22Rv1 (cell line): ENCODE data around the gene MS4A7.

ENCODE experiments used
- CTCF ChIP-seq: fragments of 450-650 bp; IDR thresholded peaks from 2 replicates; pipeline ENCODE4 v1.5.1; 2017; ENCODE audit warnings: mild to moderate bottlenecking
- ZFX ChIP-seq: fragments of 450-650 bp; IDR thresholded peaks from 2 replicates; pipeline ENCODE4 v1.6.1; 2017; ENCODE audit warnings: antibody characterized with exemption, borderline replicate concordance

DNA sequence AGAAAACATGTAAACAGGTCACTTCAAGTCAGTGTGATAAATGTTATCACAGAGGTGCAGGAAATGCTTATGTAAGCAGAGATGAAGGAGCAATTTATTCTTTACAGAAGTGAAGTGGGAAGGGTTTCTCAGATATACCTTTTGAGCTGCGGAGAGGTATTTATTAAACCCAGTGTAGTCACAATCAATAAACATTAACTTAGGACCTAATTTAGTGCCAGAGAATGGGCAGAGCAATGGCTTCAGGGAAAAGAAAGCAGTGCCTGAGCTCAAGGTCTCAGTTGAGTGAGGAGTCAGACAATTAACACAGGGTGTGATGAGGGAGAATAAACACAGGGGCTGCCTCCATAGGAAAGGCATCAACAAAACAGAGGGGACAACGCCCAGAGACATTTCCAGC lies 52.9 kb downstream of the MS4A7 start:
- TF ChIP-seq CTCF (no peak), ZFX (no peak)
